Testis (tissue), 2 donors: ENCODE measurements around the gene PFDN2.

Experiments used
- POLR2A ChIP-seq: fragments of 450-650 bp; IDR thresholded peaks from one replicate; pipeline ENCODE4 v1.6.1; 2017; ENCODE audit warnings: antibody characterized with exemption, mild to moderate bottlenecking, moderate library complexity
- TF ChIP-seq, protein P1 (sequence below), 3 experiments: fragments of 450-650 bp in 2 of 3; fragments of 200-600 bp in 1 of 3; sonication (generic) in 1 of 3; IDR thresholded peaks; one replicate each; pipeline ENCODE4 v1.5.1; 2016 to 2019; ENCODE audit warnings: antibody characterized with exemption in 3 of 3, mild to moderate bottlenecking in 2 of 3, moderate library complexity in 1 of 3

DNA sequence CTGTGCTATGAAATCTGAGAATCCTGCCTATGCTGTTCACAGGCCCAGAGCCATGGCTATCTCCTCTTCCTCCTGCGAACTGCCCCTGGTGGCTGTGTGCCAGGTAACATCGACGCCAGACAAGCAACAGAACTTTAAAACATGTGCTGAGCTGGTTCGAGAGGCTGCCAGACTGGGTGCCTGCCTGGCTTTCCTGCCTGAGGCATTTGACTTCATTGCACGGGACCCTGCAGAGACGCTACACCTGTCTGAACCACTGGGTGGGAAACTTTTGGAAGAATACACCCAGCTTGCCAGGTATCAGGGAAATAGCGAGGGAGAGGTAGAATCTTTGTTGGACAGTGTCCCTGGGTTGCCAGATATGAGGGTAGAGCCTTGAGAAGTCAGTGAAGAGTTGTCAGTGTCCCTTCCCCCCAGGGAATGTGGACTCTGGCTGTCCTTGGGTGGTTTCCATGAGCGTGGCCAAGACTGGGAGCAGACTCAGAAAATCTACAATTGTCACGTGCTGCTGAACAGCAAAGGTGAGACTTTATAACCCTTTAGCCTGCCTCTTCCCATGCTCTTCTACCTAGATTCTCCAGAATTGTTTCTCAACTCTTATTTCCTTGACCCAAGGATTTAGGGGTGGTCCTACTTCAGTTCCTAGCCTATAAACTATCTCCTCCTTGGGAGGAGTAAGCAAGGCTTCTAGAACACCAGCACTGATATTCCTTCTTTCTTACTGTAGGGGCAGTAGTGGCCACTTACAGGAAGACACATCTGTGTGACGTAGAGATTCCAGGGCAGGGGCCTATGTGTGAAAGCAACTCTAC, 1.5 kb upstream of the PFDN2 start:
- no peak for TF ChIP-seq POLR2A
- TF ChIP-seq, protein P1, sequence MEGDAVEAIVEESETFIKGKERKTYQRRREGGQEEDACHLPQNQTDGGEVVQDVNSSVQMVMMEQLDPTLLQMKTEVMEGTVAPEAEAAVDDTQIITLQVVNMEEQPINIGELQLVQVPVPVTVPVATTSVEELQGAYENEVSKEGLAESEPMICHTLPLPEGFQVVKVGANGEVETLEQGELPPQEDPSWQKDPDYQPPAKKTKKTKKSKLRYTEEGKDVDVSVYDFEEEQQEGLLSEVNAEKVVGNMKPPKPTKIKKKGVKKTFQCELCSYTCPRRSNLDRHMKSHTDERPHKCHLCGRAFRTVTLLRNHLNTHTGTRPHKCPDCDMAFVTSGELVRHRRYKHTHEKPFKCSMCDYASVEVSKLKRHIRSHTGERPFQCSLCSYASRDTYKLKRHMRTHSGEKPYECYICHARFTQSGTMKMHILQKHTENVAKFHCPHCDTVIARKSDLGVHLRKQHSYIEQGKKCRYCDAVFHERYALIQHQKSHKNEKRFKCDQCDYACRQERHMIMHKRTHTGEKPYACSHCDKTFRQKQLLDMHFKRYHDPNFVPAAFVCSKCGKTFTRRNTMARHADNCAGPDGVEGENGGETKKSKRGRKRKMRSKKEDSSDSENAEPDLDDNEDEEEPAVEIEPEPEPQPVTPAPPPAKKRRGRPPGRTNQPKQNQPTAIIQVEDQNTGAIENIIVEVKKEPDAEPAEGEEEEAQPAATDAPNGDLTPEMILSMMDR (IDR thresholded peaks at IDR 0.05), result peak in 2 of 3 experiments; percentile 29 to 30
